Ureter (tissue), 1 donor: ENCODE data around the gene FGD3. TPM values are rescaled to one million over a fixed set of nuclear protein-coding genes. Genes with fewer than 3 reads are reported as not detected.

Source experiments
- DNase-seq: peaks from one replicate; pipeline ENCODE4 v3.0.0-alpha.2; 2020; ENCODE audit warnings: low spot score
- total RNA-seq: library from RNA; stranded (reverse); gene quantifications from one replicate; pipeline ENCODE4 v1.2.4, GENCODE V29; 2023
- donor health status: DM: yes; HTN: yes; CAD: no.

FGD3 gene
- total RNA-seq, 1 donor from 2014 or later, result 55.4 TPM

- DNase-seq, result no peak
Measured at GRCh38 chr9:92954886-92955285, 7.6 kb downstream of the FGD3 start.

- no peak for DNase-seq
Measured at GRCh38 chr9:92960561-92961290, 13.4 kb downstream of the FGD3 start.

- DNase-seq, result no peak
Measured at GRCh38 chr9:92961627-92962302, 14.4 kb downstream of the FGD3 start.

GRCh38 chr9:92962303-92962649, 15.0 kb downstream of the FGD3 start:
- DNase-seq, result no peak

- DNase-seq, result no peak
Measured at GRCh38 chr9:92962846-92963245, 15.5 kb downstream of the FGD3 start.

GRCh38 chr9:92963831-92964606, 16.7 kb downstream of the FGD3 start:
- no peak for DNase-seq

- DNase-seq, result no peak
Measured at GRCh38 chr9:92964607-92965060, 17.3 kb downstream of the FGD3 start.

GRCh38 chr9:92965061-92965758, 17.9 kb downstream of the FGD3 start:
- DNase-seq, result no peak

- no peak for DNase-seq
Measured at GRCh38 chr9:92965759-92966517, 18.6 kb downstream of the FGD3 start.

GRCh38 chr9:92966518-92966800, 19.1 kb downstream of the FGD3 start:
- DNase-seq, result no peak

- DNase-seq, result no peak
Measured at GRCh38 chr9:92968081-92968480, 20.8 kb downstream of the FGD3 start.

GRCh38 chr9:92969516-92970466, 22.5 kb downstream of the FGD3 start:
- peak; percentile 38 for DNase-seq

- peak; percentile 13 for DNase-seq
Measured at GRCh38 chr9:92970467-92970923, 23.2 kb downstream of the FGD3 start.

- DNase-seq, result peak; percentile 24
Measured at GRCh38 chr9:92971121-92971520, 23.8 kb downstream of the FGD3 start.

GRCh38 chr9:92971776-92972175, 24.5 kb downstream of the FGD3 start:
- no peak for DNase-seq

GRCh38 chr9:92973700-92974099, 26.4 kb downstream of the FGD3 start:
- DNase-seq, result no peak

GRCh38 chr9:92974161-92974661, 26.9 kb downstream of the FGD3 start:
- peak; percentile 77 for DNase-seq

- DNase-seq, result no peak
Measured at GRCh38 chr9:92974761-92975755, 27.7 kb downstream of the FGD3 start.

- no peak for DNase-seq
Measured at GRCh38 chr9:92976431-92976830, 29.1 kb downstream of the FGD3 start.
